ENCODE measurements around the gene BORCS5. TPM values are rescaled to one million over a fixed set of nuclear protein-coding genes. Genes with fewer than 3 reads are reported as not detected.

The BORCS5 gene
- total and polyA plus RNA-seq, 2 of the 4 experiments (the other 2 are of a cell fraction): 14.4 to 18.3 TPM

DNA sequence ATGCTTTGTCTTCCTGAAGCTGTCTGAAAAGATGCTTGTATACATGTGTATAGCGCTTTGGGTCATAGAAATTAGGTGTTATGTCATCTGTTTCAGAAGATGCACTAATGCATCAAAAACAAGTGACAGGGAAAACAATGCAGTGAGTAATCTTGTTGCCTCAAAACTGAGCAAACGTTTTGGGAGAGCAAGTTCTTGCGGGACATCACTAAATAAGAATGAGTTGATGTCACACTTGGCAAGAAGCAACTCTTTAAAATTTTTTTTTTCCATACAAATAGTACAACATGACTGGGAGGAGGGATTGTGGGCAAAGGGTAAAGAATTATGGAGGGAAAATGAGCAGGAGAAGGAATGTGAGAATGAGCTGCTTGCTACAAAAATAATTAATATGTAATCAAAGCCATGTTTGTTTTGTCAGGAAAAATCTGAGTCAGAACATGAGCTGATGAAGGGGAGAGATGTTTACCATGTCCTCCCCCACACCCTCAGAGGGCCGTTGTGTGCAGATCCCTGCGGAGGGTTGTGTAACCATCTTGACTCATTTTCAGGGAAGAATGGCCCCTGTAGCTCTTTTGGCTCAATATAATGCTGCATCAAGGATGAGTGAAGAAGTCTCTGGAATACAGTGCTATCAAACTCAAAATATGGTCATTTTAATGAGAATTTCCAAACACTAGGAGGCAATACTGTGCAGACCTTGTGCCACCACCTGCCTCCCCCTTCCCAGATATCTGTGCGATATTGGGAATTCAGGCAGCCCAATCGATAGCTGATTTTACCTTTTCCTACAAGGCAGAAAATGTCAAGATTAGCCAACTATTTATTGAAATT, 41.4 kb downstream of the BORCS5 start:
- BruUV-seq (replicated peaks): no TSS peak
- CTCF ChIA-PET: interaction anchor here (0.9 to 1.5 kb wide), 2 partner anchors 11 to 48 kb away, joined by 3 to 5 read pairs; partner anchors contain the start of gene MANSC1
- POLR2A ChIA-PET (ENCODE audit: unreplicated experiment): no interaction called here
- TF ChIP-seq RCOR1 (IDR thresholded peaks at IDR 0.05; ENCODE audit: insufficient replicate concordance, low read length) (peak; percentile 22), POLR2A (IDR thresholded peaks at IDR 0.05; ENCODE audit: low read depth, low read length) (no peak), MAFK (IDR thresholded peaks at IDR 0.05; ENCODE audit: low read depth, low read length) (no peak; the same call in 1 of the 2 replicates), MAZ (IDR thresholded peaks at IDR 0.05; ENCODE audit: borderline replicate concordance, low read depth, low read length) (no peak), BHLHE40 (IDR thresholded peaks at IDR 0.05; ENCODE audit: low read depth, low read length) (peak; percentile 50), RFX5 (IDR thresholded peaks at IDR 0.05; ENCODE audit: low read depth, low read length) (no peak; the same call in 1 of the 2 replicates), SMC3 (IDR thresholded peaks at IDR 0.05; ENCODE audit: low read depth, low read length) (no peak), RAD21 (IDR thresholded peaks at IDR 0.05; ENCODE audit: low read length) (peak; percentile 28), NFE2L2 (IDR thresholded peaks at IDR 0.05; ENCODE audit: low read depth, low read length) (no peak; the same call in 1 of the 2 replicates), MXI1 (IDR thresholded peaks at IDR 0.05; ENCODE audit: borderline replicate concordance, low read depth, low read length) (no peak), CEBPB (IDR thresholded peaks at IDR 0.05; ENCODE audit: low read depth, low read length) (peak; percentile 99), CHD1 (IDR thresholded peaks at IDR 0.05; ENCODE audit: low read depth, low read length) (no peak), FOS (IDR thresholded peaks at IDR 0.05; ENCODE audit: low read depth, low read length) (peak; percentile 94)
- TF ChIP-seq, protein P1, sequence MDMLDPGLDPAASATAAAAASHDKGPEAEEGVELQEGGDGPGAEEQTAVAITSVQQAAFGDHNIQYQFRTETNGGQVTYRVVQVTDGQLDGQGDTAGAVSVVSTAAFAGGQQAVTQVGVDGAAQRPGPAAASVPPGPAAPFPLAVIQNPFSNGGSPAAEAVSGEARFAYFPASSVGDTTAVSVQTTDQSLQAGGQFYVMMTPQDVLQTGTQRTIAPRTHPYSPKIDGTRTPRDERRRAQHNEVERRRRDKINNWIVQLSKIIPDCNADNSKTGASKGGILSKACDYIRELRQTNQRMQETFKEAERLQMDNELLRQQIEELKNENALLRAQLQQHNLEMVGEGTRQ (IDR thresholded peaks at IDR 0.05; ENCODE audit: low read depth, low read length): no peak
- TF ChIP-seq, protein P2, sequence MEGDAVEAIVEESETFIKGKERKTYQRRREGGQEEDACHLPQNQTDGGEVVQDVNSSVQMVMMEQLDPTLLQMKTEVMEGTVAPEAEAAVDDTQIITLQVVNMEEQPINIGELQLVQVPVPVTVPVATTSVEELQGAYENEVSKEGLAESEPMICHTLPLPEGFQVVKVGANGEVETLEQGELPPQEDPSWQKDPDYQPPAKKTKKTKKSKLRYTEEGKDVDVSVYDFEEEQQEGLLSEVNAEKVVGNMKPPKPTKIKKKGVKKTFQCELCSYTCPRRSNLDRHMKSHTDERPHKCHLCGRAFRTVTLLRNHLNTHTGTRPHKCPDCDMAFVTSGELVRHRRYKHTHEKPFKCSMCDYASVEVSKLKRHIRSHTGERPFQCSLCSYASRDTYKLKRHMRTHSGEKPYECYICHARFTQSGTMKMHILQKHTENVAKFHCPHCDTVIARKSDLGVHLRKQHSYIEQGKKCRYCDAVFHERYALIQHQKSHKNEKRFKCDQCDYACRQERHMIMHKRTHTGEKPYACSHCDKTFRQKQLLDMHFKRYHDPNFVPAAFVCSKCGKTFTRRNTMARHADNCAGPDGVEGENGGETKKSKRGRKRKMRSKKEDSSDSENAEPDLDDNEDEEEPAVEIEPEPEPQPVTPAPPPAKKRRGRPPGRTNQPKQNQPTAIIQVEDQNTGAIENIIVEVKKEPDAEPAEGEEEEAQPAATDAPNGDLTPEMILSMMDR (conservative IDR thresholded peaks at IDR 0.05; ENCODE audit: low read depth, low read length): 0 out of 2 replicates have a peak, but pooled peaks have one; percentile 14

More for the DNA sequence above, 41.4 kb downstream of the BORCS5 start:
- Histone ChIP-seq H3K27ac (ENCODE audit: insufficient read depth, low read length) (peak overlapping the region; percentile 68; the same call in 1 of the 2 replicates), H2BK120ac (ENCODE audit: low read depth, low read length) (peak overlapping the region; percentile 59), H3K4me3 (ENCODE audit: insufficient read depth, low read depth, low read length) (no peak overlapping the region), H3K4me1 (ENCODE audit: control insufficient read depth, insufficient read depth, low read length) (peaks cover 8% of the 10 kb centered on the region), H3K9me3 (ENCODE audit: control insufficient read depth, insufficient read depth, low read length) (no peaks in the 10 kb centered on the region), H3K18ac (ENCODE audit: low read depth, low read length) (peak overlapping the region; percentile 16; the same call in 1 of the 2 replicates), H2BK15ac (ENCODE audit: low read depth, low read length) (peak overlapping the region; percentile 71; the same call in 2 of the 3 replicates), H4K20me1 (ENCODE audit: insufficient read depth, low read length) (no peaks in the 10 kb centered on the region), H3K4me2 (ENCODE audit: low read depth, low read length) (peak overlapping the region; percentile 61), H2AK5ac (ENCODE audit: low read depth, low read length) (peak overlapping the region; percentile 29; the same call in 1 of the 2 replicates), H4K91ac (ENCODE audit: insufficient read depth, low read depth, low read length) (peak overlapping the region; percentile 61; the same call in 1 of the 2 replicates), H2BK20ac (ENCODE audit: low read depth, low read length) (peak overlapping the region; percentile 42), H3K79me1 (ENCODE audit: low read depth in 1 of 2, low read length in 2 of 2) (peaks cover 0 to 17% of the 10 kb centered on the region in 2 experiments; a peak in 2 of 4 replicates), H3K36me3 (ENCODE audit: control insufficient read depth, insufficient read depth, low read length) (no peaks in the 10 kb centered on the region), H3K14ac (replicated peaks; ENCODE audit: low read depth, low read length) (peak overlapping the region; percentile 58), H4K8ac (ENCODE audit: low read depth in 2 of 2, low read length in 2 of 2) (peak overlapping the region; percentile 16 to 38; a peak in 1 of 4 replicates), H3K9ac (ENCODE audit: low read depth, low read length) (no peak overlapping the region), H3K4ac (ENCODE audit: low read depth, low read length) (peak overlapping the region; percentile 70), H2BK5ac (ENCODE audit: low read depth, low read length, poor library complexity, severe bottlenecking) (peak overlapping the region; percentile 68), H2AK9ac (replicated peaks; ENCODE audit: low read depth, low read length, poor library complexity) (no peak overlapping the region), H2AFZ (replicated peaks; ENCODE audit: low read length, poor library complexity) (no peak overlapping the region), H3K9me1 (ENCODE audit: insufficient read depth, low read length) (peaks cover 10% of the 10 kb centered on the region), H4K5ac (ENCODE audit: low read depth, low read length) (peak overlapping the region; percentile 27; the same call in 1 of the 2 replicates), H3K27me3 (ENCODE audit: control insufficient read depth, insufficient read depth, low read length) (no peaks in the 10 kb centered on the region), H3K56ac (ENCODE audit: extremely low read depth, insufficient read depth, low read length) (no peak overlapping the region), H3K23ac (ENCODE audit: low read depth, low read length) (0 out of 2 replicates have a peak overlapping the region, but pooled peaks have one; percentile 20)
- DNase-seq (peak; percentile 97), ATAC-seq (ENCODE audit: low read depth) (peak; percentile 98)
- in situ Hi-C loops (cut with MboI; ENCODE audit: low sequenced_read_pairs) (loop anchor here (10.0 kb wide), 1 partner anchor 167 kb away; the partner anchor contains the start of gene DUSP16), dilution Hi-C loops (cut with HindIII; ENCODE audit: low sequenced_read_pairs, unreplicated experiment) (no loop called here), intact Hi-C loops (cut with micrococcal nuclease) (loop anchor here (1.0 to 5.0 kb wide), 2 partner anchors 109 to 166 kb away; no protein-coding TSS in a partner anchor)
- 0% methylated on average over 1 of the region's 7 CpGs; no CpG with 5 or more reads in 1 of the 2 experiments for WGBS, 2 experiments (ENCODE audit: extremely low coverage in 2 of 2, insufficient read length in 1 of 2)

Measured in IMR-90 (cell line).